ENCODE measurements around the gene ATE1. TPM values are rescaled to one million over a fixed set of nuclear protein-coding genes. Genes with fewer than 3 reads are reported as not detected.

The ATE1 gene
- total RNA-seq, 1 experiment from 2014 or later: 40.4 TPM

GRCh38 chr10:121835376-121835775 is 92.5 kb downstream of the ATE1 start:
- Mint-ChIP-seq H3K9me3 (ENCODE audit: unreplicated experiment) (no peaks in the 10 kb centered on the region), H3K36me3 (ENCODE audit: insufficient read depth, unreplicated experiment) (peaks cover 17% of the 10 kb centered on the region), H3K27me3 (ENCODE audit: insufficient read depth, unreplicated experiment) (no peaks in the 10 kb centered on the region), H3K27ac (ENCODE audit: low read depth, unreplicated experiment) (no peak overlapping the region), H3K4me1 (ENCODE audit: insufficient read depth, unreplicated experiment) (no peaks in the 10 kb centered on the region), H3K4me3 (ENCODE audit: unreplicated experiment) (no peak overlapping the region)
- intact Hi-C loops (cut with micrococcal nuclease): no loop called here
- CTCF ChIA-PET: interaction anchor here (4.1 kb wide), 1 partner anchor 11 kb away, joined by 18 read pairs; no protein-coding TSS in a partner anchor
- no TSS peak for BruUV-seq (replicated peaks)
- POLR2A ChIA-PET: no interaction called here
- no peak for TF ChIP-seq CTCF (IDR thresholded peaks at IDR 0.05; ENCODE audit: unreplicated experiment)
- DNase-seq (ENCODE audit: unreplicated experiment): no peak

- no peak for DNase-seq (ENCODE audit: unreplicated experiment)
- intact Hi-C loops (cut with micrococcal nuclease): no loop called here
- no peak for TF ChIP-seq CTCF (IDR thresholded peaks at IDR 0.05; ENCODE audit: unreplicated experiment)
- Mint-ChIP-seq H3K4me1 (ENCODE audit: insufficient read depth, unreplicated experiment) (no peaks in the 10 kb centered on the region), H3K27ac (ENCODE audit: low read depth, unreplicated experiment) (no peak overlapping the region), H3K27me3 (ENCODE audit: insufficient read depth, unreplicated experiment) (no peaks in the 10 kb centered on the region), H3K9me3 (ENCODE audit: unreplicated experiment) (no peaks in the 10 kb centered on the region), H3K4me3 (ENCODE audit: unreplicated experiment) (no peak overlapping the region), H3K36me3 (ENCODE audit: insufficient read depth, unreplicated experiment) (peaks cover 17% of the 10 kb centered on the region)
- ChIA-PET CTCF (interaction anchor here (0.6 to 4.1 kb wide), 2 partner anchors 10 to 84 kb away, joined by 4 to 18 read pairs; no protein-coding TSS in a partner anchor), POLR2A (interaction anchor here (0.6 to 0.9 kb wide), 2 partner anchors 10 to 28 kb away, joined by 3 read pairs; no protein-coding TSS in a partner anchor)
- no TSS peak for BruUV-seq (replicated peaks)
These were observed 93.1 kb downstream of the ATE1 start for GRCh38 chr10:121834757-121835156.

GRCh38 chr10:121833387-121833786 is 94.4 kb downstream of the ATE1 start:
- DNase-seq (ENCODE audit: unreplicated experiment): no peak
- no peaks in the 10 kb centered on the region for H3K27me3 Mint-ChIP-seq (ENCODE audit: insufficient read depth, unreplicated experiment)
- H3K27ac Mint-ChIP-seq (ENCODE audit: low read depth, unreplicated experiment): no peak overlapping the region
- POLR2A ChIA-PET: no interaction called here
- H3K4me1 Mint-ChIP-seq (ENCODE audit: insufficient read depth, unreplicated experiment): no peaks in the 10 kb centered on the region
- peaks cover 17% of the 10 kb centered on the region for H3K36me3 Mint-ChIP-seq (ENCODE audit: insufficient read depth, unreplicated experiment)
- no TSS peak for BruUV-seq (replicated peaks)
- no peak overlapping the region for H3K4me3 Mint-ChIP-seq (ENCODE audit: unreplicated experiment)
- intact Hi-C loops (cut with micrococcal nuclease): no loop called here
- no peaks in the 10 kb centered on the region for H3K9me3 Mint-ChIP-seq (ENCODE audit: unreplicated experiment)
- CTCF ChIA-PET: interaction anchor here (1.8 to 4.1 kb wide), 2 partner anchors 9 to 14 kb away, joined by 4 to 18 read pairs; no protein-coding TSS in a partner anchor
- TF ChIP-seq CTCF (IDR thresholded peaks at IDR 0.05; ENCODE audit: unreplicated experiment): no peak

- Mint-ChIP-seq H3K4me1 (ENCODE audit: insufficient read depth, unreplicated experiment) (no peaks in the 10 kb centered on the region), H3K4me3 (ENCODE audit: unreplicated experiment) (no peak overlapping the region), H3K36me3 (ENCODE audit: insufficient read depth, unreplicated experiment) (peaks cover 18% of the 10 kb centered on the region), H3K27me3 (ENCODE audit: insufficient read depth, unreplicated experiment) (no peaks in the 10 kb centered on the region), H3K9me3 (ENCODE audit: unreplicated experiment) (no peaks in the 10 kb centered on the region), H3K27ac (ENCODE audit: low read depth, unreplicated experiment) (no peak overlapping the region)
- DNase-seq (ENCODE audit: unreplicated experiment): no peak
- no peak for TF ChIP-seq CTCF (IDR thresholded peaks at IDR 0.05; ENCODE audit: unreplicated experiment)
- no TSS peak for BruUV-seq (replicated peaks)
- ChIA-PET CTCF (interaction anchor here (1.0 to 4.1 kb wide), 3 partner anchors 8 to 884 kb away, joined by 3 to 18 read pairs (median 4); no protein-coding TSS in a partner anchor), POLR2A (no interaction called here)
- intact Hi-C loops (cut with micrococcal nuclease): no loop called here
These were observed 95.2 kb downstream of the ATE1 start for GRCh38 chr10:121832647-121833046.
